A549 (cell line): ENCODE measurements around the gene RETREG1. TPM values are rescaled to one million over a fixed set of nuclear protein-coding genes. Genes with fewer than 3 reads are reported as not detected.

Experiments
- ATAC-seq, 2 experiments: fragments of 200-7000 bp in 1 of 2; fragments of >200 bp in 1 of 2; cut with Nextera tagmentation in 1 of 2; cut with Tn5 transposase in 1 of 2; 3 replicates each; pipeline versions ENCODE4 v1.8.0 to v1.9.1; 2018 to 2020; ENCODE audit warnings: mild to moderate bottlenecking in 1 of 2, moderate library complexity in 1 of 2
- CTCF ChIA-PET: fragments of 300-600 bp; sonication (Branson Sonifier 250); formaldehyde crosslinking; extraction: SDS; loops from one replicate; lab custom pipeline; 2021; ENCODE audit warnings: antibody characterized with exemption, inconsistent platforms; lab: Yijun Ruan, JAX
- POLR2A ChIA-PET: fragments of 350-600 bp; formaldehyde crosslinking; extraction: SDS; loops from one replicate; lab custom pipeline; 2021; ENCODE audit warnings: antibody characterized with exemption, inconsistent platforms; lab: Yijun Ruan, JAX
- DNase-seq, 2 experiments: peaks; one replicate each; pipeline versions ENCODE4 v3.0.0 to v3.0.0-alpha.2; 2011 to 2016; ENCODE audit warnings: low read depth in 1 of 2, low spot score in 1 of 2
- FAIRE-seq: peaks from 2 replicates; lab custom pipeline; 2011; peaks lifted over from hg19 to GRCh38; lab: Jason Lieb, UNC
- H3K27ac ChIP-seq, 2 experiments: fragments of >200 bp; sonication (Bioruptor Twin); formaldehyde crosslinking; 3 replicates each; pipeline ENCODE4 v1.5.1; 2016 to 2017
- H3K4me1 ChIP-seq: fragments of >200 bp; sonication (Bioruptor Twin); formaldehyde crosslinking; 3 replicates; pipeline ENCODE4 v1.6.1; 2016
- H3K4me2 ChIP-seq: fragments of >200 bp; sonication (Bioruptor Twin); formaldehyde crosslinking; 3 replicates; pipeline ENCODE4 v1.6.1; 2016
- H3K4me3 ChIP-seq: fragments of >200 bp; sonication (Bioruptor Twin); formaldehyde crosslinking; 3 replicates; pipeline ENCODE4 v1.5.1; 2016
- H3K9me3 ChIP-seq: fragments of >200 bp; sonication (Bioruptor Twin); formaldehyde crosslinking; 3 replicates; pipeline ENCODE4 v1.6.1; 2016
- CBX2 ChIP-seq: fragments of 200-600 bp; sonication (generic); IDR thresholded peaks from 2 replicates; pipeline ENCODE4 v1.6.1; 2016; ENCODE audit warnings: low read depth, mild to moderate bottlenecking, borderline replicate concordance
- CBX8 ChIP-seq: fragments of 200-600 bp; sonication (generic); IDR thresholded peaks from 2 replicates; pipeline ENCODE4 v1.6.1; 2016
- CEBPB ChIP-seq, 2 experiments: fragments of >200 bp in 1 of 2; sonication (Bioruptor Twin) in 1 of 2; formaldehyde crosslinking in 1 of 2; IDR thresholded peaks; 2 replicates each; pipeline ENCODE4 v1.6.1; 2012 to 2016
- CHD2 ChIP-seq: fragments of 150-350 bp; IDR thresholded peaks from 2 replicates; pipeline ENCODE4 v1.6.1; 2014; ENCODE audit warnings: low read length; ENCODE audit not compliant: partially characterized antibody
- CHD4 ChIP-seq: fragments of 200-600 bp; sonication (generic); IDR thresholded peaks from 2 replicates; pipeline ENCODE4 v1.6.1; 2016; ENCODE audit warnings: antibody characterized with exemption, mild to moderate bottlenecking, borderline replicate concordance
- CTCF ChIP-seq: fragments of >200 bp; sonication (Bioruptor Twin); formaldehyde crosslinking; IDR thresholded peaks from 3 replicates; pipeline ENCODE4 v1.5.1; 2016
- EHMT2 ChIP-seq: fragments of 200-600 bp; sonication (generic); IDR thresholded peaks from 2 replicates; pipeline ENCODE4 v1.6.1; 2016; ENCODE audit warnings: antibody characterized with exemption, low read depth, mild to moderate bottlenecking, moderate library complexity
- ELK1 ChIP-seq: fragments of 150-350 bp; IDR thresholded peaks from 2 replicates; pipeline ENCODE4 v1.6.1; 2014; ENCODE audit warnings: low read depth, mild to moderate bottlenecking, low read length
- EP300 ChIP-seq, 2 experiments: fragments of >200 bp; sonication (Bioruptor Twin); formaldehyde crosslinking; IDR thresholded peaks; 2 replicates in 1 of 2; 3 replicates in 1 of 2; pipeline ENCODE4 v1.6.1; 2016 to 2017
- FOSB ChIP-seq: fragments of 250-450 bp; sonication (Bioruptor Pico); IDR thresholded peaks from 2 replicates; pipeline ENCODE4 v1.5.0; 2020; ENCODE audit warnings: mild to moderate bottlenecking, moderate library complexity
- GATA3 ChIP-seq: IDR thresholded peaks from 2 replicates; pipeline ENCODE4 v1.6.1; 2012; ENCODE audit warnings: borderline replicate concordance
- HEYL ChIP-seq: fragments of 250-450 bp; sonication (Bioruptor Pico); IDR thresholded peaks from 2 replicates; pipeline ENCODE4 v1.8.0; 2021; ENCODE audit warnings: mild to moderate bottlenecking, moderate library complexity
- HOXB13 ChIP-seq: fragments of 250-450 bp; sonication (Bioruptor Pico); IDR thresholded peaks from 2 replicates; pipeline ENCODE4 v1.5.0; 2020; ENCODE audit warnings: low read depth, mild to moderate bottlenecking, moderate library complexity
- HOXB5 ChIP-seq: fragments of 250-450 bp; sonication (Bioruptor Pico); IDR thresholded peaks from 2 replicates; pipeline ENCODE4 v1.5.0; 2020; ENCODE audit warnings: mild to moderate bottlenecking, moderate library complexity
- NFE2L2 ChIP-seq: fragments of 150-350 bp; conservative IDR thresholded peaks from 2 replicates; pipeline ENCODE4 v1.6.1; 2014; ENCODE audit warnings: low read length
- PBX3 ChIP-seq: IDR thresholded peaks from 2 replicates; pipeline ENCODE4 v1.6.1; 2012
- POLR2AphosphoS2 ChIP-seq: conservative IDR thresholded peaks from 2 replicates; pipeline ENCODE4 v1.6.1; 2012; ENCODE audit warnings: low read length, improper control_type of control experiment, inconsistent platforms
- RCOR1 ChIP-seq: fragments of 150-350 bp; IDR thresholded peaks from 2 replicates; pipeline ENCODE4 v1.6.1; 2014; ENCODE audit warnings: antibody characterized with exemption, low read length, low read depth
- RFX5 ChIP-seq: fragments of 450-650 bp; IDR thresholded peaks from 2 replicates; pipeline ENCODE4 v1.7.1; 2014; ENCODE audit warnings: antibody characterized with exemption, mild to moderate bottlenecking, moderate library complexity
- TFCP2L1 ChIP-seq: fragments of 250-450 bp; sonication (Bioruptor Pico); IDR thresholded peaks from 2 replicates; pipeline ENCODE4 v1.5.0; 2021; ENCODE audit warnings: mild to moderate bottlenecking
- ZNF302 ChIP-seq: fragments of 250-450 bp; sonication (Bioruptor Pico); IDR thresholded peaks from 2 replicates; pipeline ENCODE4 v1.9.0; 2021; ENCODE audit warnings: inconsistent platforms, mild to moderate bottlenecking, moderate library complexity
- ZSCAN20 ChIP-seq: fragments of 250-450 bp; sonication (Bioruptor Pico); IDR thresholded peaks from 2 replicates; pipeline ENCODE4 v1.8.0; 2022; ENCODE audit warnings: mild to moderate bottlenecking, moderate library complexity
- WGBS: methylation state at CpG from one replicate; pipeline ENCODE4 v1.1.6; 2017; ENCODE audit errors: missing lambda C conversion rate; 5-methylcytosine and 5-hydroxymethylcytosine counted together
- polyA plus RNA-seq, 4 experiments: library from polyadenylated mRNA; depleted of rRNA in 3 of 4; stranded (reverse); fragments of >200 nt; fragmentation: RNase III in 1 of 4; extraction: RNeasy Plus Mini Kit Qiagen cat#74134 plus additional on column Dnase treatment in 1 of 4; gene quantifications; 2 replicates in 3 of 4; 3 replicates in 1 of 4; pipeline ENCODE4 v1.2.3, GENCODE V29; 2011 to 2017
- TF ChIP-seq, protein P1 (sequence below): fragments of >200 bp; sonication (Bioruptor Twin); formaldehyde crosslinking; IDR thresholded peaks from 3 replicates; pipeline ENCODE4 v1.6.1; 2016
- TF ChIP-seq, protein P2 (sequence below): fragments of 450-650 bp; IDR thresholded peaks from 2 replicates; pipeline ENCODE4 v1.6.1; 2014; ENCODE audit warnings: antibody characterized with exemption

Gene RETREG1
- polyA plus RNA-seq, 2 of the 4 experiments (the other 2 are of a cell fraction): 2.1 to 3.4 TPM

GRCh38 chr5:16617274-16617968 is 624 bp upstream of the RETREG1 start (continued):
- TF ChIP-seq CTCF (no peak), HOXB5 (no peak), ZNF302 (CRISPR knock-in tag) (no peak), EHMT2 (no peak)

GRCh38 chr5:16615741-16616535 is 859 bp downstream of the RETREG1 start:
- POLR2A ChIA-PET: no interaction called here
- 12% methylated on average over 31 of the region's 31 CpGs for WGBS

DNA sequence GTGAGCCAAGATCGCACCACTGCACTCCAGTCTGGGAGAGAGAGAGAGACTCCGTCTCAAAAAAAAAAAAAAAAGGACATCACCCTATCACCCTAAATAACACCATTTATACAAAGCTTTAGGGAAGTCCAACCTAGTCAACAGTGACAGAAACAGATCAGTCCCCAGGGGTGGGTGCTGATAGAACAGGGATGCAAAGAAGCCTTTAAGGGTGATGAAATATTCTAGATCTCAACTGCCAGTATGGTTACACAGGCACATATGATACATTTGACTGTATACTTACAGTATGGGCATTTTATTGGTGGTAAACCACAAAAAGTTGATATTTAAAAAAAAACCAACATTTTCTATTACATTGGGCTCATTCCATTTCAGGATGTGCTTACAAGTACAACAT is 4.8 kb downstream of the RETREG1 start:
- 75% methylated on average over 2 of the region's 2 CpGs for WGBS
- no peak for FAIRE-seq
- no peak overlapping the region for H3K4me2 ChIP-seq
- no peak for DNase-seq
- peaks cover 6% of the 10 kb centered on the region for H3K4me1 ChIP-seq
- H3K9me3 ChIP-seq: no peaks in the 10 kb centered on the region
- no peak overlapping the region for H3K4me3 ChIP-seq
- TF ChIP-seq EP300 (IDR thresholded peaks at IDR 0.05): no peak
- no peak for TF ChIP-seq CHD2
- TF ChIP-seq FOSB: no peak
- TF ChIP-seq PBX3: no peak
- no peak for TF ChIP-seq CEBPB (IDR thresholded peaks at IDR 0.05)
- no peak for TF ChIP-seq HOXB13 (CRISPR knock-in tag)
- no peak for TF ChIP-seq ELK1
- no peak for TF ChIP-seq RFX5
- TF ChIP-seq POLR2AphosphoS2: no peak
- TF ChIP-seq ZSCAN20 (CRISPR knock-in tag): no peak
- no peak for TF ChIP-seq HOXB5
- TF ChIP-seq GATA3: no peak
- TF ChIP-seq CBX2: no peak
- no peak for TF ChIP-seq CTCF
- TF ChIP-seq, protein P1, sequence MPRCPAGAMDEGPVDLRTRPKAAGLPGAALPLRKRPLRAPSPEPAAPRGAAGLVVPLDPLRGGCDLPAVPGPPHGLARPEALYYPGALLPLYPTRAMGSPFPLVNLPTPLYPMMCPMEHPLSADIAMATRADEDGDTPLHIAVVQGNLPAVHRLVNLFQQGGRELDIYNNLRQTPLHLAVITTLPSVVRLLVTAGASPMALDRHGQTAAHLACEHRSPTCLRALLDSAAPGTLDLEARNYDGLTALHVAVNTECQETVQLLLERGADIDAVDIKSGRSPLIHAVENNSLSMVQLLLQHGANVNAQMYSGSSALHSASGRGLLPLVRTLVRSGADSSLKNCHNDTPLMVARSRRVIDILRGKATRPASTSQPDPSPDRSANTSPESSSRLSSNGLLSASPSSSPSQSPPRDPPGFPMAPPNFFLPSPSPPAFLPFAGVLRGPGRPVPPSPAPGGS: no peak
- TF ChIP-seq, protein P2, sequence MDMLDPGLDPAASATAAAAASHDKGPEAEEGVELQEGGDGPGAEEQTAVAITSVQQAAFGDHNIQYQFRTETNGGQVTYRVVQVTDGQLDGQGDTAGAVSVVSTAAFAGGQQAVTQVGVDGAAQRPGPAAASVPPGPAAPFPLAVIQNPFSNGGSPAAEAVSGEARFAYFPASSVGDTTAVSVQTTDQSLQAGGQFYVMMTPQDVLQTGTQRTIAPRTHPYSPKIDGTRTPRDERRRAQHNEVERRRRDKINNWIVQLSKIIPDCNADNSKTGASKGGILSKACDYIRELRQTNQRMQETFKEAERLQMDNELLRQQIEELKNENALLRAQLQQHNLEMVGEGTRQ: no peak
- TF ChIP-seq NFE2L2: no peak
- TF ChIP-seq TFCP2L1: no peak
- TF ChIP-seq CHD4: no peak
- TF ChIP-seq HEYL (CRISPR knock-in tag): no peak
- H3K27ac ChIP-seq: no peak overlapping the region
- ChIA-PET POLR2A (no interaction called here), CTCF (interaction anchor here (0.6 to 0.7 kb wide), 2 partner anchors 117 to 126 kb away, joined by 3 read pairs; no protein-coding TSS in a partner anchor)
- no peak for ATAC-seq

More at GRCh38 chr5:16615741-16616535, 859 bp downstream of the RETREG1 start:
- Histone ChIP-seq H3K4me3 (peak overlapping the region; percentile 62), H3K27ac (peak overlapping the region; percentile 63 to 90), H3K4me2 (peak overlapping the region; percentile 92), H3K4me1 (peaks cover 6% of the 10 kb centered on the region), H3K9me3 (no peaks in the 10 kb centered on the region)
- DNase-seq (no peak), FAIRE-seq (no peak), ATAC-seq (peak; percentile 11 to 40; a peak in 5 of 6 replicates)
- no peak for TF ChIP-seq CBX8
- 0 out of 2 replicates have a peak, but pooled peaks have one; percentile 58 for TF ChIP-seq RFX5
- no peak for TF ChIP-seq POLR2AphosphoS2
- no peak for TF ChIP-seq RCOR1
- CTCF ChIA-PET: no interaction called here
